Testis (tissue), 3 donors: ENCODE results near the gene NOL11. TPM values are rescaled to one million over a fixed set of nuclear protein-coding genes. Genes with fewer than 3 reads are reported as not detected.

Experiments
- DNase-seq: peaks from one replicate; pipeline ENCODE4 v3.0.0-alpha.2; 2019
- H3K27ac ChIP-seq, 2 donors: fragments of 200-600 bp; sonication (generic); one replicate each; pipeline ENCODE4 v1.5.1; 2019
- H3K27me3 ChIP-seq: fragments of 200-600 bp; sonication (generic); one replicate; pipeline ENCODE4 v1.5.1; 2019
- H3K36me3 ChIP-seq: fragments of 200-600 bp; sonication (generic); one replicate; pipeline ENCODE4 v1.5.1; 2017; ENCODE audit warnings: low read depth; ENCODE audit errors: missing control alignments
- H3K4me1 ChIP-seq: fragments of 200-600 bp; sonication (generic); one replicate; pipeline ENCODE4 v1.5.1; 2019
- H3K4me3 ChIP-seq, 2 donors: fragments of 200-600 bp; sonication (generic); one replicate each; pipeline ENCODE4 v1.5.1; 2017 to 2019
- H3K9me3 ChIP-seq: fragments of 200-600 bp; sonication (generic); one replicate; pipeline ENCODE4 v1.5.1; 2017
- POLR2A ChIP-seq: fragments of 450-650 bp; IDR thresholded peaks from one replicate; pipeline ENCODE4 v1.6.1; 2017; ENCODE audit warnings: antibody characterized with exemption, mild to moderate bottlenecking, moderate library complexity
- WGBS, 2 donors: methylation state at CpG; one replicate each; pipeline ENCODE4 v1.1.5; 2018; 5-methylcytosine and 5-hydroxymethylcytosine counted together
- intact Hi-C: fragments of 100-400 bp; cut with DNase I; formaldehyde crosslinking; loops from one replicate; pipeline ENCODE4 v1.15.1; 2023; ENCODE audit warnings: low total_unique reads
- polyA plus RNA-seq: library from polyadenylated mRNA; stranded (reverse); fragments of 350-450 nt; fragmentation: Illumina TruSeq; extraction: RNeasy Lipid Tissue Mini Kit (QIAGEN cat#74804); gene quantifications from one replicate; pipeline ENCODE4 v1.2.3, GENCODE V29; 2014; ENCODE audit warnings: low read depth, low replicate concordance; ENCODE audit not compliant: insufficient read depth
- total RNA-seq, 2 donors: library from RNA; depleted of rRNA; stranded (reverse); fragments of >200 nt; gene quantifications; one replicate each; pipeline ENCODE4 v1.2.3, GENCODE V29; 2016
- TF ChIP-seq, protein P1 (sequence below), 3 experiments: fragments of 450-650 bp in 2 of 3; fragments of 200-600 bp in 1 of 3; sonication (generic) in 1 of 3; IDR thresholded peaks; one replicate each; pipeline ENCODE4 v1.5.1; 2016 to 2019; ENCODE audit warnings: antibody characterized with exemption in 3 of 3, mild to moderate bottlenecking in 2 of 3, moderate library complexity in 1 of 3

NOL11 gene
- total and polyA plus RNA-seq, 3 donors from 2014 or later = 20.5 to 35.6 (median 31.4) TPM

DNA sequence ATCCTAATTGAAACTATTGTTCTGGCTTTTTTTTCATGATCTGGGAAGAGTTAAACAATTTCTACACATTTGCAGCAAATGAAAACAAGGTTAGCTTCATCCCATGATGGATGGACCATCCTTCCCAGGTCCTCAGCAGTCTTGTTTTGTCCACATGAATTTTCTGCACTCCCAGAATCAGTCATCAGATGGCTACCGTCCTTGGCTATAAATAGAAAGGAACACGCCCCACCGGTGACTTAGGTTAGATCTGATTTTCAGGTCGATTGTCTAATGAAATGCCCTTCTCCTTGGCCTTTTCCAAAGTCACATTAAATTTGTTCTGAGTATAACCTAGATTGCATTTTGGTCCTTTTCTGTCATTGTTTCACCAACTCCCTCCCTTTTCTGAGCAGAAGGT lies 41.4 kb upstream of the NOL11 start:
- TF ChIP-seq, protein P1, sequence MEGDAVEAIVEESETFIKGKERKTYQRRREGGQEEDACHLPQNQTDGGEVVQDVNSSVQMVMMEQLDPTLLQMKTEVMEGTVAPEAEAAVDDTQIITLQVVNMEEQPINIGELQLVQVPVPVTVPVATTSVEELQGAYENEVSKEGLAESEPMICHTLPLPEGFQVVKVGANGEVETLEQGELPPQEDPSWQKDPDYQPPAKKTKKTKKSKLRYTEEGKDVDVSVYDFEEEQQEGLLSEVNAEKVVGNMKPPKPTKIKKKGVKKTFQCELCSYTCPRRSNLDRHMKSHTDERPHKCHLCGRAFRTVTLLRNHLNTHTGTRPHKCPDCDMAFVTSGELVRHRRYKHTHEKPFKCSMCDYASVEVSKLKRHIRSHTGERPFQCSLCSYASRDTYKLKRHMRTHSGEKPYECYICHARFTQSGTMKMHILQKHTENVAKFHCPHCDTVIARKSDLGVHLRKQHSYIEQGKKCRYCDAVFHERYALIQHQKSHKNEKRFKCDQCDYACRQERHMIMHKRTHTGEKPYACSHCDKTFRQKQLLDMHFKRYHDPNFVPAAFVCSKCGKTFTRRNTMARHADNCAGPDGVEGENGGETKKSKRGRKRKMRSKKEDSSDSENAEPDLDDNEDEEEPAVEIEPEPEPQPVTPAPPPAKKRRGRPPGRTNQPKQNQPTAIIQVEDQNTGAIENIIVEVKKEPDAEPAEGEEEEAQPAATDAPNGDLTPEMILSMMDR (IDR thresholded peaks at IDR 0.05) = no peak
- no peak for TF ChIP-seq POLR2A
- DNase-seq = no peak

DNA sequence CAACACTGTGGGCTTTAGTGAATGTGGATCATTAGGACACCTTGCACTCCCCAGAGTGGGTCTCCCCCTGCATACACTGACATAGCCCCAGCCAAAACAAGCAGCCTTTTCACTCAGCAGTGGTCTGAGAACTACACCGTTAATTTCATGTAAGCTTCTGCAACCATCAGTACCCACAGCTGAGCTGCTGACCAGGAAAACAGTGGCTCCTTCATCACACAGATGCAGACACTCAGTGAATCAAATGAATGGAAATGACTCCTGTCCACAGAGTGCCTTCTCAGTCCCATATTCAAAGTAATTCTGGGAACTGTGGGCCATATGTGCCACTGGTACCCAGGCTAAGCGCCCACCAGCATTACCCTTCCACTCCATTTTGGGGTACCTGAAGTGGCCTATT lies 39.3 kb upstream of the NOL11 start:
- no peak for DNase-seq

More for the DNA sequence above, 41.4 kb upstream of the NOL11 start:
- H3K9me3 ChIP-seq = no peaks in the 10 kb centered on the region
- no peak overlapping the region for H3K4me3 ChIP-seq
- H3K27ac ChIP-seq = no peak overlapping the region
- H3K4me1 ChIP-seq = no peaks in the 10 kb centered on the region
- 60 to 62% methylated on average over 4 of the region's 4 CpGs for WGBS, 2 donors
- intact Hi-C loops = no loop called here
- H3K36me3 ChIP-seq = no peaks in the 10 kb centered on the region
- H3K27me3 ChIP-seq = no peaks in the 10 kb centered on the region

DNA sequence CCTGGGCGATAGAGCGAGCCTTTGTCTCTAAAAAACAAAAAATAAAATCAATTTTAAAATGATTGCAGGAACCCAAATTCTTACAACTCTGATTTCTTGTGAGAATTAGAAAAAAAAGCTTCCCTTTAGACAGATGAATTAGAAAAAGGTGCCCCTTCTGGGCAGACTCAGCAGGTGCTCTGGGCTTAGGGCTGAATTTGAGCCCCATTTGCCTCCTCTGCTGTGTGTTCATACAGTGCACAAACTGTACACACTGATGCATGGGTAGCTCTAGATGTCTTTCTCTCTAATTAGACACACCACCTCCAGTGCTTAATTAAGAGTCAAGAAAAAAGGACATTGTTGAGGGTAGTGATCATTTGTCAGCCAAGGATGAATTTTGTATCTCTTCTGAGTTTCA lies 38.5 kb upstream of the NOL11 start:
- Histone ChIP-seq H3K36me3 (no peaks in the 10 kb centered on the region), H3K27me3 (no peaks in the 10 kb centered on the region), H3K9me3 (no peaks in the 10 kb centered on the region), H3K4me3 (no peak overlapping the region), H3K4me1 (no peaks in the 10 kb centered on the region), H3K27ac (no peak overlapping the region)
- intact Hi-C loops = no loop called here
- WGBS, 2 donors = 100% methylated on average over 2 of the region's 2 CpGs
- DNase-seq = no peak
- no peak for TF ChIP-seq POLR2A
- TF ChIP-seq, protein P1 (IDR thresholded peaks at IDR 0.05) = no peak

More for the DNA sequence above, 39.3 kb upstream of the NOL11 start:
- Histone ChIP-seq H3K4me3 (no peak overlapping the region), H3K27ac (no peak overlapping the region), H3K4me1 (no peaks in the 10 kb centered on the region), H3K9me3 (no peaks in the 10 kb centered on the region), H3K27me3 (no peaks in the 10 kb centered on the region), H3K36me3 (no peaks in the 10 kb centered on the region)
- intact Hi-C loops = no loop called here
- 70 to 94% methylated on average over 2 of the region's 2 CpGs for WGBS, 2 donors
- TF ChIP-seq, protein P1 (IDR thresholded peaks at IDR 0.05) = no peak
- TF ChIP-seq POLR2A = no peak

DNA sequence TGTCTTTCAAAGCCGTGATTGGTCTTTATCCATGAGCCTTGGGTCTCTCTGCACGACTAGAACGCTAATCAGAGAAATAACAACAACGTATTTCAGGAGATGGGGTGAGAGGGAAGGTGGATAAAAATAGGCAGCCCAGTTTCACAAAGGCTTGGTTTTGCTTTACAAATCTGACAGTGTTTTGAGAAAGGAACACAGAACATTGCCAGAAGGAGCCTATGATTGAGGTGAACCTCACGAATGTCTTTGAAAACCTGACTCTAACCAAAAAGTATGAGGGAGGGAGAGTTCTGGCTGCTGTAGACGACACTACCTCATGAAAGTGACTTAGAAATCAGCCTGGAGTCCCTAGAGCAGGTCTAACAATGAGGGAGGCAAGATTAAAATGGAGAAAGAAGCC lies 38.0 kb upstream of the NOL11 start:
- 63 to 74% methylated on average over 6 of the region's 6 CpGs for WGBS, 2 donors
- no peaks in the 10 kb centered on the region for H3K27me3 ChIP-seq
- no peak overlapping the region for H3K27ac ChIP-seq
- intact Hi-C loops = no loop called here
- no peaks in the 10 kb centered on the region for H3K4me1 ChIP-seq
- TF ChIP-seq, protein P1 (IDR thresholded peaks at IDR 0.05) = no peak
- no peak for TF ChIP-seq POLR2A
- H3K9me3 ChIP-seq = no peaks in the 10 kb centered on the region
- no peaks in the 10 kb centered on the region for H3K36me3 ChIP-seq
- H3K4me3 ChIP-seq = no peak overlapping the region
- DNase-seq = no peak

DNA sequence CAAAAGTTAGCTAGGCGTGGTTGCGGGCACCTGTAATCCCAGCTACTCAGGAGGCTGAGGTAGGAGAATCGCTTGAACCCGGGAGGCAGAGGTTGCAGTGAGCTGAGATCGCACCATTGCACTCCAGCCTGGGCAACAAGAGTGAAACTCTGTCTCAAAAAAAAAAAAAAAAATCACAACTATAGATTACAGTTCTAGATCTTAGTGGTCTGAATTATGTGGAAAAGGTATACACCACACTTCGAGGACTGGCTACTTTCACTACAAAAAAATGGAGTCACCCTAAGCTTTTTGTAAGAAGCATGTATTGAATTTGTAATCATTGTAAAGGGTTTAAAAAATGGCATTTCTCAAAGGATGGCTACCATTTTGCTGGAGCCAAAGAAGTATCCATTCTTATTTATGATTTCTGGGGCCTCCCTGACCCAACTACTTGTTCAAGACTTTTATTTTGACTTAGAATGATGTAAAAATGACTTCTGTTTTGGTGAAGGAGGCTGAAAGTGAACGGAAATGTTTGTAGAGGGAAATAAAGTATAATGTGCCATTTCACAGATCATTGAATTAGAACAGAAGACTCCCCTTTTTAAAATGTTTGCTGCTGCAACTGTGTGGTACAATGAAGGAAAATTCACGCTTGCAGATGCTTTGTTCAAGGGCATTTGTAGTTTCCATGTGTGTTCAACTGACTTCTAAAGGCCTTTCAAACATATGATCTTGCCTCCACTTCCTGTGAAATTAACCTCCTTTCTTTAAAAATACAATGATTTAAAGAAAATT lies 37.1 kb upstream of the NOL11 start:
- TF ChIP-seq, protein P1 (IDR thresholded peaks at IDR 0.05) = no peak
- TF ChIP-seq POLR2A = no peak
- intact Hi-C loops = no loop called here
- 95% methylated on average over 8 of the region's 8 CpGs for WGBS, 2 donors
- no peak overlapping the region for H3K4me3 ChIP-seq
- H3K36me3 ChIP-seq = no peaks in the 10 kb centered on the region
- no peaks in the 10 kb centered on the region for H3K27me3 ChIP-seq
- no peak overlapping the region for H3K27ac ChIP-seq
- no peaks in the 10 kb centered on the region for H3K4me1 ChIP-seq
- no peak for DNase-seq
- H3K9me3 ChIP-seq = no peaks in the 10 kb centered on the region
